Globus pallidus (tissue), 1 donor: Measurements from ENCODE around the gene LHFPL6.

Experiments used
- DNase-seq: peaks from one replicate; pipeline ENCODE4 v3.0.0-alpha.2; 2015; ENCODE audit warnings: low spot score

The LHFPL6 gene

GRCh38 chr13:39462428-39462827 lies 140.6 kb downstream of the LHFPL6 start:
- no peak for DNase-seq

GRCh38 chr13:39461685-39462266 lies 141.2 kb downstream of the LHFPL6 start:
- DNase-seq, result no peak

- DNase-seq, result no peak
These were observed 145.7 kb downstream of the LHFPL6 start for GRCh38 chr13:39457274-39457673.

- no peak for DNase-seq
These were observed 147.3 kb downstream of the LHFPL6 start for GRCh38 chr13:39455521-39456175.

- DNase-seq, result no peak
These were observed 150.2 kb downstream of the LHFPL6 start for GRCh38 chr13:39452834-39453233.

- DNase-seq, result no peak
These were observed 150.6 kb downstream of the LHFPL6 start for GRCh38 chr13:39452417-39452816.

- no peak for DNase-seq
These were observed 151.1 kb downstream of the LHFPL6 start for GRCh38 chr13:39451860-39452301.

GRCh38 chr13:39451301-39451700 lies 151.7 kb downstream of the LHFPL6 start:
- no peak for DNase-seq

GRCh38 chr13:39450176-39450575 lies 152.8 kb downstream of the LHFPL6 start:
- DNase-seq, result no peak

- DNase-seq, result peak; percentile 45
These were observed 154.2 kb downstream of the LHFPL6 start for GRCh38 chr13:39448834-39449233.

GRCh38 chr13:39446865-39447264 lies 156.1 kb downstream of the LHFPL6 start:
- no peak for DNase-seq

- DNase-seq, result no peak
These were observed 158.1 kb downstream of the LHFPL6 start for GRCh38 chr13:39444866-39445265.

GRCh38 chr13:39433651-39434050 lies 169.3 kb downstream of the LHFPL6 start:
- DNase-seq, result no peak

GRCh38 chr13:39432196-39432595 lies 170.8 kb downstream of the LHFPL6 start:
- DNase-seq, result no peak

GRCh38 chr13:39422845-39423565 lies 180.0 kb downstream of the LHFPL6 start:
- no peak for DNase-seq

GRCh38 chr13:39419876-39420275 lies 183.1 kb downstream of the LHFPL6 start:
- no peak for DNase-seq

GRCh38 chr13:39419068-39419467 lies 183.9 kb downstream of the LHFPL6 start:
- DNase-seq, result no peak

- no peak for DNase-seq
These were observed 184.6 kb downstream of the LHFPL6 start for GRCh38 chr13:39418424-39418823.

GRCh38 chr13:39417643-39418042 lies 185.3 kb downstream of the LHFPL6 start:
- peak; percentile 37 for DNase-seq

GRCh38 chr13:39417131-39417530 lies 185.9 kb downstream of the LHFPL6 start:
- DNase-seq, result peak; percentile 54

GRCh38 chr13:39415008-39415802 lies 187.8 kb downstream of the LHFPL6 start:
- peak; percentile 68 for DNase-seq

- DNase-seq, result no peak
These were observed 188.7 kb downstream of the LHFPL6 start for GRCh38 chr13:39414339-39414738.
